ENCODE measurements around the gene GOLT1A. TPM values are rescaled to one million over a fixed set of nuclear protein-coding genes. Genes with fewer than 3 reads are reported as not detected.

Gene GOLT1A
- total and polyA plus RNA-seq, 7 experiments from 2014 or later: 1.3 TPM; not detected in 5

DNA sequence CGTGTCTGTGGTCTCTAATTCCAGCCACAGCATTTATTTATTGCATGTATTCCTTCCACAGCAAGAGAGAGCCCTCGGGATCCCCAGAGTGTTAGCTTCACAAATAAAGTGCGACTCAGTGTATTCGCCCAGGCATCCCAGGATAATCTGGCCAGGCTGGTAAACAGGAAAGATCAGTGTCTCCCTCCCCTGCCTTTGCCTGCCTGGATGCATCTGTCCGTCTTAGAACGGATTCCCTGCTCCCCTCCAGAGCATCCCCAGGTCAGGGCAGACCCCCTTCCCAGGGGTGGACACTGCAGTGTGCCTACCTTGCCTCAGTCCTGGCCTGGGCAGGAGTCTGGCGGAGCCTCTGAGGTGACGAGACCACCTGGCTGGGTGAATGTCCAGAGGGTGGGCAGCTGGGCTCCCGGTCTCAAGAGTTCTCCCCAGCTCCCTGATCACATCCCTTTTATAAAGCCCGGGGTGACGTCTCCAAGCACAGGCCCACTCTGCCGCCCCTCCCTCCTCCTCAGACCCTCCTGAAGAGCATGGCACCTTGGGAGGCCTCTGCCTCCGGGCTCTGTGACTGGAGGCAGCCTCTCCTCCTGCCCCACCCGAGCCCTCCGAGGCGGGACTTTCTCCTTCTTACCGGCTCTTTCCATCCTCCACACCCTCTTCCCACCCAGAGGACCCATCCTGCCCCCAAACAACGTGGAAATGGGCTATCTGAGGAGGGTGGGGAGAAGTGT is 17.6 kb downstream of the GOLT1A start, which contains the start of gene KISS1:
KISS1 (minus strand) TSS at position 424 of the 728 bp plus-strand sequence. CDS start 3,615 bp downstream, outside the sequence.
- Histone ChIP-seq H3K27ac (ENCODE audit: low read depth, low read length) (no peak within 1 kb of the TSS), H3K9me3 (ENCODE audit: control insufficient read depth in 2 of 3, low read length in 3 of 3) (no peaks in the 10 kb centered on the region), H3K36me3 (ENCODE audit: control insufficient read depth in 2 of 3, insufficient read depth in 3 of 3, low read length in 3 of 3) (no peaks in the 10 kb centered on the region), H3K4me3 (ENCODE audit: low read length) (no peak within 1 kb of the TSS), H3K4me1 (ENCODE audit: control insufficient read depth in 2 of 2, insufficient read depth in 2 of 2, low read length in 2 of 2) (no peaks in the 10 kb centered on the region), H3K27me3 (ENCODE audit: control insufficient read depth in 2 of 2, insufficient read depth in 2 of 2, low read length in 2 of 2) (no peaks in the 10 kb centered on the region)
- Mint-ChIP-seq H3K4me3 (no peak within 1 kb of the TSS), H3K9me3 (peaks cover 0 to 6% (median 0%) of the 10 kb centered on the region in 11 donors), H3K27me3 (peaks cover 12 to 14% (median 13%) of the 10 kb centered on the region in 5 donors), H3K4me1 (peaks cover 0 to 14% (median 8%) of the 10 kb centered on the region in 7 donors), H3K36me3 (no peaks in the 10 kb centered on the region), H3K27ac (peak within 1 kb of the TSS in 1 of 9 donors; percentile 21)
- intact Hi-C loops (cut with micrococcal nuclease): no loop called here
- ATAC-seq (no peak), DNase-seq (no peak)
- ChIA-PET POLR2A (no interaction called here), CTCF (no interaction called here)

DNA sequence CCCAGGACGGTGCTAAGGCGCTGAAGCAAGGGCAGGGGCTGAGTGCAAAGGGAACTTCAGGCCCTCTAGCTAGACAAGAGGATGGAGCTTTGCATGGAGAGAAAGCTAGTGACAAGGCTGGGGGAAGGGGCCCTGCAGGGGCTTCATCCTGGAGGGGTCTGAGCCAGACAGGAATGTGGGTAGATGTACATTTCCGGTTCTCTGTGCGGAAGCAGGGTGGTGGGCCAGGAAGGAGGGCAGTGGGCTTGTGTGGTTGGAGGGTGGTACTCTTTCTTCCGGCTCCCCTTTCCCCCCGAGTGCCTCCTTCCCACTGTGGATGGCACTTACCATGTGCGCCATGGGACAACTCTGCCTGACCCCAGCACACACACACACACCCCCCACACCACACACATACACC is 19.0 kb downstream of the GOLT1A start:
- H3K27ac Mint-ChIP-seq: peak overlapping the region in 2 of 9 donors; percentile 21 to 67
- Histone ChIP-seq H3K27me3 (ENCODE audit: control insufficient read depth in 2 of 2, insufficient read depth in 2 of 2, low read length in 2 of 2) (no peaks in the 10 kb centered on the region), H3K27ac (ENCODE audit: low read depth, low read length) (no peak overlapping the region), H3K4me1 (ENCODE audit: control insufficient read depth in 2 of 2, insufficient read depth in 2 of 2, low read length in 2 of 2) (no peaks in the 10 kb centered on the region), H3K9me3 (ENCODE audit: control insufficient read depth in 2 of 3, low read length in 3 of 3) (no peaks in the 10 kb centered on the region), H3K4me3 (ENCODE audit: low read length) (no peak overlapping the region), H3K36me3 (ENCODE audit: control insufficient read depth in 2 of 3, insufficient read depth in 3 of 3, low read length in 3 of 3) (no peaks in the 10 kb centered on the region)
- peaks cover 0 to 6% (median 0%) of the 10 kb centered on the region in 11 donors for H3K9me3 Mint-ChIP-seq
- no peak for DNase-seq
- no peak overlapping the region for H3K4me3 Mint-ChIP-seq
- intact Hi-C loops (cut with micrococcal nuclease): no loop called here
- no peak for ATAC-seq
- POLR2A ChIA-PET: no interaction called here
- H3K4me1 Mint-ChIP-seq: peaks cover 4 to 24% (median 12%) of the 10 kb centered on the region in 7 donors
- peaks cover 19 to 25% (median 22%) of the 10 kb centered on the region in 5 donors for H3K27me3 Mint-ChIP-seq
- CTCF ChIA-PET: interaction anchor here (0.9 to 1.2 kb wide), 2 partner anchors 12 to 169 kb away, joined by 3 to 4 read pairs; no protein-coding TSS in a partner anchor
- H3K36me3 Mint-ChIP-seq: no peaks in the 10 kb centered on the region

DNA sequence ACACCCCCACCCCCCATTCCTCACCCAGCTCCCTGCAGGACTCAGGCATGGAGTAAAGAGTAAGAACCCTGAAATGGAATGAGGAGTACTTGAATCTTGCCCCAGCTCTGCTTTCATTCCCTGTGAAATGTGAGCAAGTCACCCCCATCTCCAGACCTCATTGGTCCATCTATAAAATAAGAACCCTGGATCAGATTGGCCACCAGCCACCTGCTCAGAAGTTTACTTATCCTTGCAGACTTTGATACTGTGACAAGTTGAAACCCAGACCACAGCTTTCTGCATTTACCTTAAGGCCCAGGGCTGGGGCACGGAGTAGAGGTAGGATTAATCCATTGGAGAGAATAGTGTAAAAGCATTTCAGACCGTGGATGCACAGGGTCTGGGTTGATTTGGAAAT is 19.7 kb downstream of the GOLT1A start:
- H3K27ac ChIP-seq (ENCODE audit: low read depth, low read length): no peak overlapping the region
- H3K36me3 Mint-ChIP-seq: no peaks in the 10 kb centered on the region
- ATAC-seq (no peak), DNase-seq (no peak)
- no peak overlapping the region for H3K4me3 Mint-ChIP-seq
- H3K27me3 Mint-ChIP-seq: peaks cover 26 to 32% (median 29%) of the 10 kb centered on the region in 5 donors
- peaks cover 0 to 3% of the 10 kb centered on the region in 2 donors for H3K27me3 ChIP-seq (ENCODE audit: control insufficient read depth in 2 of 2, insufficient read depth in 2 of 2, low read length in 2 of 2)
- no peak overlapping the region for H3K27ac Mint-ChIP-seq
- ChIA-PET CTCF (interaction anchor here (0.9 to 1.2 kb wide), 2 partner anchors 13 to 170 kb away, joined by 3 to 4 read pairs; no protein-coding TSS in a partner anchor), POLR2A (no interaction called here)
- no peaks in the 10 kb centered on the region for H3K4me1 ChIP-seq (ENCODE audit: control insufficient read depth in 2 of 2, insufficient read depth in 2 of 2, low read length in 2 of 2)
- H3K9me3 ChIP-seq (ENCODE audit: control insufficient read depth in 2 of 3, low read length in 3 of 3): no peaks in the 10 kb centered on the region
- no peak overlapping the region for H3K4me3 ChIP-seq (ENCODE audit: low read length)
- H3K9me3 Mint-ChIP-seq: peaks cover 0 to 6% (median 0%) of the 10 kb centered on the region in 11 donors
- intact Hi-C loops (cut with micrococcal nuclease): no loop called here
- peaks cover 5 to 29% (median 13%) of the 10 kb centered on the region in 7 donors for H3K4me1 Mint-ChIP-seq
- H3K36me3 ChIP-seq (ENCODE audit: control insufficient read depth in 2 of 3, insufficient read depth in 3 of 3, low read length in 3 of 3): no peaks in the 10 kb centered on the region

DNA sequence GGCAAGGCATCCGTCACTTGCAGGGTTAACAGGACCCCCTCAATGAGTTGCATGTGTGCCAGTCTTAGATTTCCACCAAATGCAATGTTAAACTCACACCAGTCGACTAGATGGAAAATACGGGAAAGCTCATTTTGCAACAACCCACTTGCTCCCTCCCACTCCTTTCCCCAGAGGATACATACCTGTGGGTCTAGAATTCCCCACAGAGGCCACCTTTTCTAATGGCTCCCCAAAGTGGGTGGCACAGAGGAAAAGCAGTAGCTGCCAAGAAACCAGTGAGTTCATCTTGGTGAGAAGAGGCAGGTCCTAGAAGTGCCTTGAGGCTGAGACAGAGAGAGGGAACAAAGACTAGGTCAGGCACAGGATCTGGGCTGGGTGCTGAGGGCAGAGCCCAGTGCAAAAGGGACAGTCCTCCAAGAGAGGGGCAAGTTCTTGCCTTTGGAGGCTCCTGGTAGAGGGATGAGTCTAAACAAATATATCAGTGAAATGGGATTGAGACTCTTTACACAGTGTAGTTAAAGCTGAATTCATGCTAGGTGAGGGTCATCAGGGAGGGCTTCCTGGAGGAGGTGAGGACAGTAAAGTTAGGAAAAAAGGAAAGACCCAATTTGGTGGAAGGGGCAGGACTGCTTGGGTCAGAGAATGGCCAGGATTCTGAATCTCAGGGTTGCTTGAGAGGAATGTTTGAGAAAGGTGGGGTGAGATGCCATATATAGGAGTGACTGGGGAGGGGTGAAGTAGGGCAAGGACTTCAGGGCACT is 21.0 kb downstream of the GOLT1A start:
- peaks cover 0 to 6% (median 0%) of the 10 kb centered on the region in 11 donors for H3K9me3 Mint-ChIP-seq
- ChIA-PET CTCF (no interaction called here), POLR2A (no interaction called here)
- Histone ChIP-seq H3K27me3 (ENCODE audit: control insufficient read depth in 2 of 2, insufficient read depth in 2 of 2, low read length in 2 of 2) (peaks cover 0 to 3% of the 10 kb centered on the region in 2 donors), H3K4me1 (ENCODE audit: control insufficient read depth in 2 of 2, insufficient read depth in 2 of 2, low read length in 2 of 2) (no peaks in the 10 kb centered on the region), H3K27ac (ENCODE audit: low read depth, low read length) (no peak overlapping the region), H3K4me3 (ENCODE audit: low read length) (no peak overlapping the region), H3K9me3 (ENCODE audit: control insufficient read depth in 2 of 3, low read length in 3 of 3) (no peaks in the 10 kb centered on the region), H3K36me3 (ENCODE audit: control insufficient read depth in 2 of 3, insufficient read depth in 3 of 3, low read length in 3 of 3) (no peaks in the 10 kb centered on the region)
- H3K36me3 Mint-ChIP-seq: no peaks in the 10 kb centered on the region
- DNase-seq: no peak
- no peak overlapping the region for H3K27ac Mint-ChIP-seq
- H3K4me3 Mint-ChIP-seq: no peak overlapping the region
- ATAC-seq: no peak
- peaks cover 9 to 34% (median 17%) of the 10 kb centered on the region in 7 donors for H3K4me1 Mint-ChIP-seq
- intact Hi-C loops (cut with micrococcal nuclease): no loop called here
- H3K27me3 Mint-ChIP-seq: peaks cover 34 to 45% (median 41%) of the 10 kb centered on the region in 5 donors

DNA sequence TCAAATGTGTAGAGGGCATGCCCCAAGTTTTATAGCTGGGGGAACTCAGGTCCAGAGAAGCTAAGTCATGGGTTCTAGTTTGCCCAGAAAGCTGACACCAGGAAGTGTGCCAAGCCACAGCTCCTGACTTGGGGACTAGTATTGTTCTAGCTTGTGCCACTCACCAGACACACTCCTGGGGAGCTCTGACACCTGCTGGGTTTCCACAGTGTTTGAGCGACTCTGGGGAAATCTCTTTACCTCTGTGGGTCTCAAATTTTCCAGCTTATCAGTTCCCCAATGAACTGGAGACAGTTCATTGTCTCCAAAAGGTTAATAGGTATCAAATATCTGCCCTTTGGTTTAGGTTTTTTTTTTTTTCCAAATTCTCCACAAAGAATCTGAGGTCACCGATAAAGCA is 21.7 kb downstream of the GOLT1A start:
- ATAC-seq (no peak), DNase-seq (no peak)
- no peaks in the 10 kb centered on the region for H3K9me3 ChIP-seq (ENCODE audit: control insufficient read depth in 2 of 3, low read length in 3 of 3)
- Mint-ChIP-seq H3K9me3 (peaks cover 0 to 6% (median 0%) of the 10 kb centered on the region in 11 donors), H3K27ac (no peak overlapping the region), H3K4me1 (peaks cover 9 to 34% (median 17%) of the 10 kb centered on the region in 7 donors), H3K36me3 (no peaks in the 10 kb centered on the region), H3K27me3 (peaks cover 40 to 51% (median 47%) of the 10 kb centered on the region in 5 donors), H3K4me3 (no peak overlapping the region)
- H3K4me1 ChIP-seq (ENCODE audit: control insufficient read depth in 2 of 2, insufficient read depth in 2 of 2, low read length in 2 of 2): no peaks in the 10 kb centered on the region
- CTCF ChIA-PET: no interaction called here
- H3K27me3 ChIP-seq (ENCODE audit: control insufficient read depth in 2 of 2, insufficient read depth in 2 of 2, low read length in 2 of 2): peaks cover 3% of the 10 kb centered on the region in 2 donors
- no peak overlapping the region for H3K4me3 ChIP-seq (ENCODE audit: low read length)
- POLR2A ChIA-PET: no interaction called here
- H3K27ac ChIP-seq (ENCODE audit: low read depth, low read length): no peak overlapping the region
- intact Hi-C loops (cut with micrococcal nuclease): no loop called here
- no peaks in the 10 kb centered on the region for H3K36me3 ChIP-seq (ENCODE audit: control insufficient read depth in 2 of 3, insufficient read depth in 3 of 3, low read length in 3 of 3)

DNA sequence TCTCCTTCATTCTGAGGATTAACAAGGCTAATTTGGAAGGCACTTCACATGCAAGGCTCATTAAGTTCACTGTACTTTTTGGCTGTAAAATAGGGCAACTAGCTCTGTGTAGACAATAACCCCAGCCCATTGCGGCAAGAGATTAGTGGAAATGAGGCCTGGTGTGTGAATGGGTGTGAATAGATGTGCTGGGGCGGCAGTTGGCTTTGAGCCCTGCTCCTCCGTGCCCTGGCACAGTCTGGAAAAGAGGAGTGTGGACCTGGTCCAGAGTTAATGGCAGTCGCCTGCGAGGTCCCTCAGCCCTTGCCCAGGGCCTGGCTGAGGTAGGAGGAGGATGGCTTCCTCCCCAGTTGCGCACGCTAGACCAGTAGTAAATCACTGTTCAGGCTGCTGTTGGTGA is 22.3 kb downstream of the GOLT1A start:
- Mint-ChIP-seq H3K4me3 (peak overlapping the region in 3 of 10 donors; percentile 7 to 57 (median 54)), H3K4me1 (peaks cover 9 to 34% (median 17%) of the 10 kb centered on the region in 7 donors), H3K9me3 (peaks cover 0 to 6% (median 0%) of the 10 kb centered on the region in 11 donors), H3K27me3 (peaks cover 45 to 54% (median 52%) of the 10 kb centered on the region in 5 donors), H3K27ac (no peak overlapping the region), H3K36me3 (no peaks in the 10 kb centered on the region)
- intact Hi-C loops (cut with micrococcal nuclease): no loop called here
- Histone ChIP-seq H3K27ac (ENCODE audit: low read depth, low read length) (no peak overlapping the region), H3K27me3 (ENCODE audit: control insufficient read depth in 2 of 2, insufficient read depth in 2 of 2, low read length in 2 of 2) (peaks cover 3% of the 10 kb centered on the region in 2 donors), H3K4me1 (ENCODE audit: control insufficient read depth in 2 of 2, insufficient read depth in 2 of 2, low read length in 2 of 2) (no peaks in the 10 kb centered on the region), H3K9me3 (ENCODE audit: control insufficient read depth in 2 of 3, low read length in 3 of 3) (no peaks in the 10 kb centered on the region), H3K4me3 (ENCODE audit: low read length) (no peak overlapping the region), H3K36me3 (ENCODE audit: control insufficient read depth in 2 of 3, insufficient read depth in 3 of 3, low read length in 3 of 3) (no peaks in the 10 kb centered on the region)
- DNase-seq (no peak), ATAC-seq (no peak)
- ChIA-PET CTCF (no interaction called here), POLR2A (no interaction called here)

Measured in naive thymus-derived CD4-positive, alpha-beta T cell (primary cell).